Tibial nerve (tissue), 4 donors: ENCODE data around the gene PFAS.

Experiments
- EP300 ChIP-seq, 2 donors: sonication (generic); formaldehyde crosslinking; IDR thresholded peaks; one replicate each; pipeline ENCODE4 v1.6.1; 2017; ENCODE audit warnings: antibody characterized with exemption in 2 of 2, mild to moderate bottlenecking in 1 of 2
- TF ChIP-seq, protein P1 (sequence below), 5 experiments: fragments of 200-600 bp in 3 of 5; fragments of 450-650 bp in 2 of 5; sonication (generic) in 3 of 5; IDR thresholded peaks; one replicate each; pipeline ENCODE4 v1.5.1; 2016 to 2019; ENCODE audit warnings: antibody characterized with exemption in 5 of 5, mild to moderate bottlenecking in 3 of 5, moderate library complexity in 2 of 5

GRCh38 chr17:8290043-8290442 lies 41.0 kb downstream of the PFAS start:
- TF ChIP-seq EP300 (IDR thresholded peaks at IDR 0.05), result no peak
- TF ChIP-seq, protein P1, sequence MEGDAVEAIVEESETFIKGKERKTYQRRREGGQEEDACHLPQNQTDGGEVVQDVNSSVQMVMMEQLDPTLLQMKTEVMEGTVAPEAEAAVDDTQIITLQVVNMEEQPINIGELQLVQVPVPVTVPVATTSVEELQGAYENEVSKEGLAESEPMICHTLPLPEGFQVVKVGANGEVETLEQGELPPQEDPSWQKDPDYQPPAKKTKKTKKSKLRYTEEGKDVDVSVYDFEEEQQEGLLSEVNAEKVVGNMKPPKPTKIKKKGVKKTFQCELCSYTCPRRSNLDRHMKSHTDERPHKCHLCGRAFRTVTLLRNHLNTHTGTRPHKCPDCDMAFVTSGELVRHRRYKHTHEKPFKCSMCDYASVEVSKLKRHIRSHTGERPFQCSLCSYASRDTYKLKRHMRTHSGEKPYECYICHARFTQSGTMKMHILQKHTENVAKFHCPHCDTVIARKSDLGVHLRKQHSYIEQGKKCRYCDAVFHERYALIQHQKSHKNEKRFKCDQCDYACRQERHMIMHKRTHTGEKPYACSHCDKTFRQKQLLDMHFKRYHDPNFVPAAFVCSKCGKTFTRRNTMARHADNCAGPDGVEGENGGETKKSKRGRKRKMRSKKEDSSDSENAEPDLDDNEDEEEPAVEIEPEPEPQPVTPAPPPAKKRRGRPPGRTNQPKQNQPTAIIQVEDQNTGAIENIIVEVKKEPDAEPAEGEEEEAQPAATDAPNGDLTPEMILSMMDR (IDR thresholded peaks at IDR 0.05), result no peak
